Measurements from ENCODE around the gene CCL8. TPM values are rescaled to one million over a fixed set of nuclear protein-coding genes. Genes with fewer than 3 reads are reported as not detected.

CCL8 gene
- total RNA-seq = not detected in 2 replicates

GRCh38 chr17:34319039-34319483 lies at the start of gene CCL8:
Gene CCL8 (plus strand): TSS chr17:34319435. CDS start chr17:34319502, 67 bp downstream.

GRCh38 chr17:34269969-34270368 lies 49.3 kb upstream of the CCL8 start, which contains the start of gene CCL7:
Gene CCL7 (plus strand): TSS chr17:34270221. CDS start chr17:34270291, 70 bp downstream.

GRCh38 chr17:34285286-34285792 lies 33.9 kb upstream of the CCL8 start, which contains the start of gene CCL11:
Gene CCL11 (plus strand): TSS chr17:34285742. CDS start chr17:34285809, 67 bp downstream.

DNA sequence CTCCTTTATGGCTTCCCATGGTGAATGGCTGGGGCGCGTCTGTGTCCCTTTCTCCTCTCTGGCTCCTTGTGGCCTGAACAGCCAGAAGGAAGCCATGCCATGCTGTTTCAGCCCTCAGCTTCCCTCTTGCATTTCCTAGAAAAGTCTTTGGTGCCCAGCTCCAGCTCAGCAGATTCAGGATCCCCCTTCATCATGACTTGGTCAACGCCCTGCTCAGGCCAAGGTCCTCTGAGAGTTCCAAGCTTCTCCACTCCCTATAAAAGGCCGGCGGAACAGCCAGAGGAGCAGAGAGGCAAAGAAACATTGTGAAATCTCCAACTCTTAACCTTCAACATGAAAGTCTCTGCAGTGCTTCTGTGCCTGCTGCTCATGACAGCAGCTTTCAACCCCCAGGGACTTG lies 37.0 kb downstream of the CCL8 start, which contains the start of gene CCL13:
Gene CCL13, plus strand, starts transcription at position 287 of the 400 bp plus-strand sequence. Its CDS starts 47 bp downstream, at position 334.

GRCh38 chr17:34363183-34363661 lies 44.0 kb downstream of the CCL8 start, which contains the start of gene CCL1:
Gene CCL1 (minus strand): TSS chr17:34363233. CDS start chr17:34363161, 72 bp downstream.

Other genes with a start within 250 kb of the CCL8 start
- gene CCL2, start 64.2 kb upstream of the CCL8 start, total RNA-seq = 1.4 and 5.1 TPM in 2 replicates
- not detected in 2 replicates for gene CCL7, start 49.2 kb upstream of the CCL8 start, total RNA-seq
- 0.52 TPM in 1 of 2 replicates, not detected in the other for gene CCL11, start 33.7 kb upstream of the CCL8 start, total RNA-seq
- not detected in 2 replicates for gene CCL13, start 37.0 kb downstream of the CCL8 start, total RNA-seq
- gene CCL1, start 43.8 kb downstream of the CCL8 start, total RNA-seq = not detected in 2 replicates